Spleen (tissue), 7 donors: ENCODE measurements around the gene GOLGA2.

Experiments used
- POLR2AphosphoS5 ChIP-seq, 3 donors: sonication (generic); formaldehyde crosslinking; IDR thresholded peaks; one replicate each; pipeline ENCODE4 v1.5.1; 2017; ENCODE audit warnings: antibody characterized with exemption in 3 of 3
- TF ChIP-seq, protein P1 (sequence below), 11 experiments: fragments of 200-600 bp in 7 of 11; fragments of 450-650 bp in 4 of 11; sonication (generic) in 4 of 11; IDR thresholded peaks in 8 of 11; conservative IDR thresholded peaks in 3 of 11; 1 replicate in 7 of 11; 2 replicates in 4 of 11; pipeline versions ENCODE4 v1.4.0 to v1.8.0; 2016 to 2021; ENCODE audit warnings: antibody characterized with exemption in 11 of 11, inconsistent platforms in 4 of 11, mild to moderate bottlenecking in 1 of 11
- donor health status: DM: no; HTN: no; CAD: no; lungs with moderate emphysema.
- donor health status: DM: no; HTN: no; CAD: no.
- donor health status: DM: no; HTN: no; CAD: no.

DNA sequence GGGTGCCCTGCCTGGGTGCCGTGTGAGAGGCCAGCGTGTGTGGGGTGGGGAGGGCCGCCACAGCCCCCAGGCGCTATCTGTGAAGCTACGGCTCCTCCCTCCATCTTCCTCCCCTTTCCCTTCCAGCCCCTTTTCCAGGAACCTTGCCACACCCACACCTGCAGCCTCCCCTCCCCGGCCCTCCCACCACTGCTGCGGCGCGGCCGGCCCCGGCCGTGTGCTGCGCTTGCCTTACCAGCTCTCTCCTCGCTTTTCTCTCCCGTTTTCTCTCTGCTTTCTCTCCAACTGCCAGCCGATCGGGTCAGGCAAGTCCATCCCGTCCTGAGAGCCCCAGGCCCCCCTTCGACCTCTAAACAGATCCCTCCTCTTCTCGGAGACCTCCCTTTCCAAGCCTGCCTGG, 21.4 kb downstream of the GOLGA2 start:
- no peak for TF ChIP-seq POLR2AphosphoS5 (IDR thresholded peaks at IDR 0.05)
- TF ChIP-seq, protein P1, sequence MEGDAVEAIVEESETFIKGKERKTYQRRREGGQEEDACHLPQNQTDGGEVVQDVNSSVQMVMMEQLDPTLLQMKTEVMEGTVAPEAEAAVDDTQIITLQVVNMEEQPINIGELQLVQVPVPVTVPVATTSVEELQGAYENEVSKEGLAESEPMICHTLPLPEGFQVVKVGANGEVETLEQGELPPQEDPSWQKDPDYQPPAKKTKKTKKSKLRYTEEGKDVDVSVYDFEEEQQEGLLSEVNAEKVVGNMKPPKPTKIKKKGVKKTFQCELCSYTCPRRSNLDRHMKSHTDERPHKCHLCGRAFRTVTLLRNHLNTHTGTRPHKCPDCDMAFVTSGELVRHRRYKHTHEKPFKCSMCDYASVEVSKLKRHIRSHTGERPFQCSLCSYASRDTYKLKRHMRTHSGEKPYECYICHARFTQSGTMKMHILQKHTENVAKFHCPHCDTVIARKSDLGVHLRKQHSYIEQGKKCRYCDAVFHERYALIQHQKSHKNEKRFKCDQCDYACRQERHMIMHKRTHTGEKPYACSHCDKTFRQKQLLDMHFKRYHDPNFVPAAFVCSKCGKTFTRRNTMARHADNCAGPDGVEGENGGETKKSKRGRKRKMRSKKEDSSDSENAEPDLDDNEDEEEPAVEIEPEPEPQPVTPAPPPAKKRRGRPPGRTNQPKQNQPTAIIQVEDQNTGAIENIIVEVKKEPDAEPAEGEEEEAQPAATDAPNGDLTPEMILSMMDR (IDR thresholded peaks at IDR 0.05 in 8 of 11, conservative IDR thresholded peaks at IDR 0.05 in 3 of 11): no peak
